ENCODE measurements around the gene DHDH.
"Not testable (repeated sequence)": the region's sequence is repeated elsewhere in the genome, so short reads cannot be mapped to it uniquely, and the experiment has no call there.

Gene DHDH

GRCh38 chr19:48907671-48908070, 25.8 kb upstream of the DHDH start:
- H3K4me3 ChIP-seq (replicated peaks; ENCODE audit: low read depth, low read length) = no peak overlapping the region
- DNase-seq (ENCODE audit: extremely low read depth, low read depth) = no peak
- TF ChIP-seq CTCF (IDR thresholded peaks at IDR 0.05; ENCODE audit: low read depth, low read length, missing control alignments) = no peak

- not testable (repeated sequence) for DNase-seq (ENCODE audit: extremely low read depth, low read depth); H3K4me3 ChIP-seq (replicated peaks; ENCODE audit: low read depth, low read length)
Measured at GRCh38 chr19:48909424-48910077, 23.9 kb upstream of the DHDH start.

- no peak for TF ChIP-seq CTCF (IDR thresholded peaks at IDR 0.05; ENCODE audit: low read depth, low read length, missing control alignments)
- no peak for DNase-seq (ENCODE audit: extremely low read depth, low read depth)
- no peak overlapping the region for H3K4me3 ChIP-seq (replicated peaks; ENCODE audit: low read depth, low read length)
Measured at GRCh38 chr19:48910803-48911202, 22.7 kb upstream of the DHDH start.

GRCh38 chr19:48913114-48913889, 20.2 kb upstream of the DHDH start:
- TF ChIP-seq CTCF (IDR thresholded peaks at IDR 0.05; ENCODE audit: low read depth, low read length, missing control alignments) = no peak
- no peak for DNase-seq (ENCODE audit: extremely low read depth, low read depth)
- H3K4me3 ChIP-seq (replicated peaks; ENCODE audit: low read depth, low read length) = no peak overlapping the region

- no peak overlapping the region for H3K4me3 ChIP-seq (replicated peaks; ENCODE audit: low read depth, low read length)
- TF ChIP-seq CTCF (IDR thresholded peaks at IDR 0.05; ENCODE audit: low read depth, low read length, missing control alignments) = no peak
- DNase-seq (ENCODE audit: extremely low read depth, low read depth) = no peak
Measured at GRCh38 chr19:48914181-48914580, 19.3 kb upstream of the DHDH start.

- no peak overlapping the region for H3K4me3 ChIP-seq (replicated peaks; ENCODE audit: low read depth, low read length)
- DNase-seq (ENCODE audit: extremely low read depth, low read depth) = no peak
- TF ChIP-seq CTCF (IDR thresholded peaks at IDR 0.05; ENCODE audit: low read depth, low read length, missing control alignments) = no peak
Measured at GRCh38 chr19:48915757-48916156, 17.7 kb upstream of the DHDH start.

GRCh38 chr19:48918071-48918470, 15.4 kb upstream of the DHDH start:
- no peak overlapping the region for H3K4me3 ChIP-seq (replicated peaks; ENCODE audit: low read depth, low read length)
- DNase-seq (ENCODE audit: extremely low read depth, low read depth) = no peak
- TF ChIP-seq CTCF (IDR thresholded peaks at IDR 0.05; ENCODE audit: low read depth, low read length, missing control alignments) = no peak

Data from HFF-Myc (cell line).